Measurements from ENCODE around the gene S100A11.

The S100A11 gene

GRCh38 chr1:151993734-151994496 is 42.9 kb downstream of the S100A11 start, which contains the start of gene S100A10:
Gene S100A10 (minus strand): TSS chr1:151993859. CDS start chr1:151986230, 7,629 bp downstream.
- TF ChIP-seq CTCF (IDR thresholded peaks at IDR 0.05; ENCODE audit: borderline replicate concordance, control extremely low read depth, extremely low read depth, insufficient read depth, missing control alignments): no peak
- DNase-seq (ENCODE audit: low spot score): peak; percentile 58
- in situ Hi-C loops (cut with MboI; ENCODE audit: low sequenced_read_pairs, unreplicated experiment): loop anchor here (10.0 kb wide), 1 partner anchor 59 kb away; no protein-coding TSS in a partner anchor

- peak; percentile 38 for DNase-seq (ENCODE audit: low spot score)
- no peak for TF ChIP-seq CTCF (IDR thresholded peaks at IDR 0.05; ENCODE audit: borderline replicate concordance, control extremely low read depth, extremely low read depth, insufficient read depth, missing control alignments)
- in situ Hi-C loops (cut with MboI; ENCODE audit: low sequenced_read_pairs, unreplicated experiment): loop anchor here (10.0 kb wide), 1 partner anchor 58 kb away; no protein-coding TSS in a partner anchor
Observed at GRCh38 chr1:151993084-151993733, 43.6 kb downstream of the S100A11 start.

GRCh38 chr1:151992303-151993083 is 44.3 kb downstream of the S100A11 start:
- TF ChIP-seq CTCF (IDR thresholded peaks at IDR 0.05; ENCODE audit: borderline replicate concordance, control extremely low read depth, extremely low read depth, insufficient read depth, missing control alignments): no peak
- no peak for DNase-seq (ENCODE audit: low spot score)
- in situ Hi-C loops (cut with MboI; ENCODE audit: low sequenced_read_pairs, unreplicated experiment): loop anchor here (10.0 kb wide), 1 partner anchor 58 kb away; no protein-coding TSS in a partner anchor

GRCh38 chr1:151991663-151992302 is 45.0 kb downstream of the S100A11 start:
- in situ Hi-C loops (cut with MboI; ENCODE audit: low sequenced_read_pairs, unreplicated experiment): loop anchor here (10.0 kb wide), 1 partner anchor 57 kb away; no protein-coding TSS in a partner anchor
- DNase-seq (ENCODE audit: low spot score): no peak
- no peak for TF ChIP-seq CTCF (IDR thresholded peaks at IDR 0.05; ENCODE audit: borderline replicate concordance, control extremely low read depth, extremely low read depth, insufficient read depth, missing control alignments)

GRCh38 chr1:151990856-151991198 is 46.0 kb downstream of the S100A11 start:
- TF ChIP-seq CTCF (IDR thresholded peaks at IDR 0.05; ENCODE audit: borderline replicate concordance, control extremely low read depth, extremely low read depth, insufficient read depth, missing control alignments): no peak
- DNase-seq (ENCODE audit: low spot score): no peak

More at GRCh38 chr1:151990856-151991198, 46.0 kb downstream of the S100A11 start:
- in situ Hi-C loops (cut with MboI; ENCODE audit: low sequenced_read_pairs, unreplicated experiment): loop anchor here (10.0 kb wide), 1 partner anchor 56 kb away; no protein-coding TSS in a partner anchor
